Uterus (tissue), 2 donors: ENCODE results near the gene PANX1.
"Not testable (repeated sequence)": the region's sequence is repeated elsewhere in the genome, so short reads cannot be mapped to it uniquely, and the experiment has no call there.

Source experiments
- CTCF ChIP-seq, 4 experiments: fragments of 200-600 bp in 2 of 4; fragments of 450-650 bp in 2 of 4; sonication (generic) in 2 of 4; IDR thresholded peaks; one replicate each; pipeline ENCODE4 v1.5.1; 2016 to 2019; ENCODE audit warnings: antibody characterized with exemption in 4 of 4, mild to moderate bottlenecking in 2 of 4, moderate library complexity in 1 of 4
- POLR2A ChIP-seq, 2 donors: fragments of 450-650 bp; IDR thresholded peaks; one replicate each; pipeline ENCODE4 v1.6.1; 2016; ENCODE audit warnings: antibody characterized with exemption in 2 of 2, mild to moderate bottlenecking in 1 of 2, moderate library complexity in 1 of 2

GRCh38 chr11:94120516-94120915, 8.1 kb upstream of the PANX1 start:
- TF ChIP-seq CTCF, POLR2A (IDR thresholded peaks at IDR 0.05): not testable (repeated sequence)
